Measurements from ENCODE around the gene MTFR1L. TPM values are rescaled to one million over a fixed set of nuclear protein-coding genes. Genes with fewer than 3 reads are reported as not detected.

MTFR1L gene
- total RNA-seq, 4 donors from 2014 or later, result 75.7 to 109 (median 99.2) TPM

DNA sequence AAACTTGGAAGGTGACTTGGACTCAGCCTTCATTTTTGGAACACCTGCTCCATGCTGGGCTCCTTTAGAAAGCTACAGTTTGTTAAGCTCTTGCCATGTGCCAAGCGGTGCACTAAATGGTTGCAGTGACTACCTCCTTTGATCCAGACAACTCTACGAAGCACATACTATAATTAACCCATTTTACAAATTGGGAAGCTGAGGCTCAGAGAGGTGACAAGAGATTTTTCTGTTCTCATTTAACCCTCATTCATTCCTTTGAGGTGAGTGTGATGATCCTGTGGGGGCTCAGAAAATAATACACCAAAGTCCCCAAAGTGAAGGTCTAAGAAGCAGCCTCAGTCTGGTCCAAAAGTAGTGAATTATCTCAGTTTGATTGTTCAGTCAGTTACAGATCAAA is 57.4 kb downstream of the MTFR1L start:
- Histone ChIP-seq H3K4me1 (peaks cover 12 to 20% of the 10 kb centered on the region in 2 donors), H3K9me3 (no peaks in the 10 kb centered on the region), H3K4me3 (replicated peaks in 1 of 3) (no peak overlapping the region), H3K27me3 (no peaks in the 10 kb centered on the region), H3K27ac (no peak overlapping the region), H3K36me3 (no peaks in the 10 kb centered on the region)
- 92 to 95% methylated on average over 2 of the region's 2 CpGs for WGBS, 2 donors
- DNase-seq, result no peak
- TF ChIP-seq POLR2A (IDR thresholded peaks at IDR 0.05), result no peak
- TF ChIP-seq, protein P1, sequence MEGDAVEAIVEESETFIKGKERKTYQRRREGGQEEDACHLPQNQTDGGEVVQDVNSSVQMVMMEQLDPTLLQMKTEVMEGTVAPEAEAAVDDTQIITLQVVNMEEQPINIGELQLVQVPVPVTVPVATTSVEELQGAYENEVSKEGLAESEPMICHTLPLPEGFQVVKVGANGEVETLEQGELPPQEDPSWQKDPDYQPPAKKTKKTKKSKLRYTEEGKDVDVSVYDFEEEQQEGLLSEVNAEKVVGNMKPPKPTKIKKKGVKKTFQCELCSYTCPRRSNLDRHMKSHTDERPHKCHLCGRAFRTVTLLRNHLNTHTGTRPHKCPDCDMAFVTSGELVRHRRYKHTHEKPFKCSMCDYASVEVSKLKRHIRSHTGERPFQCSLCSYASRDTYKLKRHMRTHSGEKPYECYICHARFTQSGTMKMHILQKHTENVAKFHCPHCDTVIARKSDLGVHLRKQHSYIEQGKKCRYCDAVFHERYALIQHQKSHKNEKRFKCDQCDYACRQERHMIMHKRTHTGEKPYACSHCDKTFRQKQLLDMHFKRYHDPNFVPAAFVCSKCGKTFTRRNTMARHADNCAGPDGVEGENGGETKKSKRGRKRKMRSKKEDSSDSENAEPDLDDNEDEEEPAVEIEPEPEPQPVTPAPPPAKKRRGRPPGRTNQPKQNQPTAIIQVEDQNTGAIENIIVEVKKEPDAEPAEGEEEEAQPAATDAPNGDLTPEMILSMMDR (IDR thresholded peaks at IDR 0.05), result no peak
- intact Hi-C loops (cut with DNase I), result no loop called here

- Histone ChIP-seq H3K9me3 (no peaks in the 10 kb centered on the region), H3K27ac (no peak overlapping the region), H3K4me3 (replicated peaks in 1 of 3) (no peak overlapping the region), H3K27me3 (no peaks in the 10 kb centered on the region), H3K4me1 (peaks cover 11 to 12% of the 10 kb centered on the region in 2 donors), H3K36me3 (no peaks in the 10 kb centered on the region)
- 84 to 86% methylated on average over 5 of the region's 5 CpGs for WGBS, 2 donors
- TF ChIP-seq, protein P1 (IDR thresholded peaks at IDR 0.05), result no peak
- no peak for TF ChIP-seq POLR2A (IDR thresholded peaks at IDR 0.05)
- intact Hi-C loops (cut with DNase I), result no loop called here
- DNase-seq, result no peak
Observed at GRCh38 chr1:25878690-25879089, 58.9 kb downstream of the MTFR1L start.

DNA sequence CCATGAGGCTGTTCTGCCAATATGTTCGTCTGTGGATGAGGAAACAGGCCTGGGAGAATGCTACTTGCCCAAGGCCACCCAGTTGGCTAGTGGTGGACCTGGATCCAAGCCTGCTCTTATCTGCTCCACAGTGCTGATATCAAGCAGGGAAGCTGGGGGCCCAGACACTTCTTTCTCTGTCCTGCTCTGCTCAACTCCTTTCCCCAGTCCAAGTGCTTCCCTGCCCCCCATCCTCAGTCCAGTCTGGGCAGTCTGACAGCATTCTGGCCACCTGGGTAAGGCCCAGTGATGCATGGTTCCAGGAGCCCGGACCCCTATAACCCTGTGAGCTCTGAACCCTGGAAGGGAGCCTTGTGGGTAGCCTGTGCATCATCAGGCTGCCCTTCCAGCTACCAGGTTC is 59.9 kb downstream of the MTFR1L start:
- intact Hi-C loops (cut with DNase I), result no loop called here
- no peak overlapping the region for H3K27ac ChIP-seq
- no peaks in the 10 kb centered on the region for H3K36me3 ChIP-seq
- H3K4me3 ChIP-seq (replicated peaks in 1 of 3), result no peak overlapping the region
- no peak for TF ChIP-seq POLR2A (IDR thresholded peaks at IDR 0.05)
- TF ChIP-seq, protein P1 (IDR thresholded peaks at IDR 0.05), result no peak
- H3K4me1 ChIP-seq, result peaks cover 7 to 10% of the 10 kb centered on the region in 2 donors
- 52 to 54% methylated on average over 1 to 2 of the region's 2 CpGs for WGBS, 2 donors
- H3K27me3 ChIP-seq, result no peaks in the 10 kb centered on the region
- H3K9me3 ChIP-seq, result no peaks in the 10 kb centered on the region
- peak; percentile 52 to 57 for DNase-seq

DNA sequence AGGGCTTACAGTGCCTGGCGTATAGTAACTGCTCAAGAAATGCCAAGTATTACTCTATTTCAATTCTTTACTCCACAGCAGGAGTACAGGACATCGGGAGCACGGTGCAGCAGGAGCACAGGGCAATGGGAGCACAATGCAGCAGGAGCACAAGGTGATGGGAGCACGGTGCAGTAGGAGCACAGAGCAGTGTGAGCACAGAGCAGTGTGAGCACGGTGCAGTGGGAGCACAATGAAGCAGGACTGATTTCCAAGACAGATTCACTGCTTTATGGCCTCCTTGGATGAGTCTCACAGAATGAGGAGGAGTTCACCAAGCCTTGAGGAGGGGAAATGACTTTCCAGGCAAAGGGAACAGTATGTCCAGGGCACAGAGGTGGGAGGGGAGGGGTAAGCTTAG is 60.8 kb downstream of the MTFR1L start:
- WGBS, 2 donors, result 90 to 93% methylated on average over 5 of the region's 5 CpGs
- intact Hi-C loops (cut with DNase I), result no loop called here
- H3K36me3 ChIP-seq, result no peaks in the 10 kb centered on the region
- H3K4me1 ChIP-seq, result peaks cover 3 to 7% of the 10 kb centered on the region in 2 donors
- H3K27ac ChIP-seq, result no peak overlapping the region
- DNase-seq, result no peak
- no peaks in the 10 kb centered on the region for H3K9me3 ChIP-seq
- TF ChIP-seq POLR2A (IDR thresholded peaks at IDR 0.05), result no peak
- TF ChIP-seq, protein P1 (IDR thresholded peaks at IDR 0.05), result no peak
- H3K27me3 ChIP-seq, result no peaks in the 10 kb centered on the region
- no peak overlapping the region for H3K4me3 ChIP-seq (replicated peaks in 1 of 3)

DNA sequence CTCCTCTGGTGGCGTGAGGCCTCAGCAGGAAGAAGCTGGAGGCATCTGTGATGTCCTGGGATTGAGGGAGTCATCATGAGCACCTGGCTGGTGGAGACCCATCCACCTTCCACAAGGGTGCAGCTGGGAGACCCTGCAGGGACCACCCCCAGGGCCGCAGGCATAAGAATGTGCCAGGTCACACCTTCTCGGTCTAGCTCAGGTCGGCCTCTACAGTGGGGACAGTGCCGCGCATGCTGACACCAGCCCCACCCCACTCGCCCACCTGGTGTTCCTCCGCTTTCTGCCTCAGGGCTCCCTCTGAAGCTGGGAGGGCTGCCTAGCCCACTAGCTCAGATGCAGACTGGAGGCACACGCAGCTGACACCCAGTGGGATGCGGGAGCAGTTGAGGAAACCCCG is 61.5 kb downstream of the MTFR1L start:
- peaks cover 0 to 2% of the 10 kb centered on the region in 2 donors for H3K4me1 ChIP-seq
- no peak overlapping the region for H3K4me3 ChIP-seq (replicated peaks in 1 of 3)
- H3K27ac ChIP-seq, result no peak overlapping the region
- H3K36me3 ChIP-seq, result no peaks in the 10 kb centered on the region
- no peaks in the 10 kb centered on the region for H3K27me3 ChIP-seq
- DNase-seq, result no peak
- intact Hi-C loops (cut with DNase I), result no loop called here
- no peaks in the 10 kb centered on the region for H3K9me3 ChIP-seq
- TF ChIP-seq POLR2A (IDR thresholded peaks at IDR 0.05), result no peak
- TF ChIP-seq, protein P1 (IDR thresholded peaks at IDR 0.05), result no peak
- 92 to 95% methylated on average over 4 to 10 of the region's 11 CpGs for WGBS, 2 donors

Small RNAs within 50 kb of the gene (small RNA-seq; reads per million reads assigned to genes)
- not detected for gene RF00019

Other genes starting within 250 kb of the MTFR1L start
- gene MAN1C1, start 203.2 kb upstream of the MTFR1L start, total RNA-seq, result 10 to 100 TPM; 28.1 to 60.4 (median 32.7) TPM
- 10 to 100 TPM; 31.2 to 58.2 (median 55.2) TPM for gene SELENON, start 19.8 kb upstream of the MTFR1L start, total RNA-seq
- gene AUNIP, start 39.5 kb downstream of the MTFR1L start, total RNA-seq, result not detected
- gene PAQR7, start 55.8 kb downstream of the MTFR1L start, total RNA-seq, result 1 to 10 TPM; 2.5 to 8.5 (median 6.4) TPM
- gene STMN1, start 86.5 kb downstream of the MTFR1L start, total RNA-seq, result 10 to 100 TPM; 11.6 to 39.2 (median 17.0) TPM
- 10 to 100 TPM; 22.5 to 35.4 (median 30.7) TPM for gene PAFAH2, start 178.1 kb downstream of the MTFR1L start, total RNA-seq
- 1 to 10 TPM in 1 of 4 donors, under 1 TPM in 1, not detected in 2; 0.13 to 1.2 TPM for gene EXTL1, start 201.8 kb downstream of the MTFR1L start, total RNA-seq
- 10 to 100 TPM; 12.5 to 55.9 (median 43.4) TPM for gene SLC30A2, start 226.2 kb downstream of the MTFR1L start, total RNA-seq
- 1 to 10 TPM in 1 of 4 donors, under 1 TPM in 1, not detected in 2; 0.39 to 1.5 TPM for gene TRIM63, start 247.7 kb downstream of the MTFR1L start, total RNA-seq

All from thyroid gland (tissue), 4 donors.